OCI-LY3 (cell line): ENCODE data around the gene TSPAN7.

Experiments
- H2AFZ ChIP-seq: fragments of 200-600, 300-600 bp; shearing (Covaris generic); 2 replicates; pipeline ENCODE4 v1.6.0; 2014; ENCODE audit warnings: antibody characterized with exemption, low read depth, low read length
- H3K27ac ChIP-seq: fragments of 200-600, 300-600 bp; sonication (generic); 2 replicates; pipeline ENCODE4 v1.5.1; 2014; ENCODE audit warnings: mild to moderate bottlenecking, low read length, moderate library complexity, mixed read lengths
- H3K27me3 ChIP-seq: fragments of 200-600, 300-600 bp; sonication (generic); 2 replicates; pipeline ENCODE4 v1.6.1; 2014; ENCODE audit warnings: low read depth, low read length, mixed read lengths
- H3K36me3 ChIP-seq: fragments of 200-600, 300-600 bp; sonication (generic); replicated peaks from 2 replicates; pipeline ENCODE3; 2014; ENCODE audit warnings: low read depth, low read length, mixed read lengths
- H3K4me1 ChIP-seq: fragments of 300-600, 200-600 bp; sonication (generic); 2 replicates; pipeline ENCODE4 v1.6.1; 2014; ENCODE audit warnings: low read length, mixed read lengths
- H3K4me2 ChIP-seq: fragments of 200-600, 300-600 bp; sonication (generic); 2 replicates; pipeline ENCODE4 v1.6.1; 2014; ENCODE audit warnings: low read length, mixed read lengths
- H3K4me3 ChIP-seq: fragments of 300-600, 200-600 bp; sonication (generic); 2 replicates; pipeline ENCODE4 v1.5.1; 2014; ENCODE audit warnings: antibody characterized with exemption, mild to moderate bottlenecking, low read length, moderate library complexity
- H3K79me2 ChIP-seq: fragments of 300-600, 200-600 bp; shearing (Covaris generic); 2 replicates; pipeline ENCODE4 v1.6.1; 2014; ENCODE audit warnings: mild to moderate bottlenecking, low read length, mixed read lengths
- H3K9ac ChIP-seq: fragments of 300-600, 200-600 bp; shearing (Covaris generic); 2 replicates; pipeline ENCODE4 v1.6.0; 2014; ENCODE audit warnings: mild to moderate bottlenecking, low read length, moderate library complexity
- H3K9me3 ChIP-seq: fragments of 200-600, 300-600 bp; shearing (Covaris generic); 2 replicates; pipeline ENCODE4 v1.6.1; 2014; ENCODE audit warnings: low read length, mixed read lengths; ENCODE audit not compliant: insufficient read depth
- H4K20me1 ChIP-seq: fragments of 200-600, 300-600 bp; sonication (generic); 2 replicates; pipeline ENCODE4 v1.6.1; 2016; ENCODE audit warnings: low read length, mixed read lengths; ENCODE audit not compliant: insufficient read depth
- EZH2phosphoT487 ChIP-seq: fragments of 200-600 bp; shearing (Covaris generic); IDR thresholded peaks from 2 replicates; pipeline ENCODE4 v1.6.1; 2018; ENCODE audit warnings: antibody characterized with exemption, mixed run types, low read depth
- TF ChIP-seq, protein P1 (sequence below): fragments of 200-600, 300-600 bp; sonication (generic); IDR thresholded peaks from 2 replicates; pipeline ENCODE4 v1.5.1; 2014; ENCODE audit warnings: antibody characterized with exemption, low read length, low read depth

Gene TSPAN7

DNA sequence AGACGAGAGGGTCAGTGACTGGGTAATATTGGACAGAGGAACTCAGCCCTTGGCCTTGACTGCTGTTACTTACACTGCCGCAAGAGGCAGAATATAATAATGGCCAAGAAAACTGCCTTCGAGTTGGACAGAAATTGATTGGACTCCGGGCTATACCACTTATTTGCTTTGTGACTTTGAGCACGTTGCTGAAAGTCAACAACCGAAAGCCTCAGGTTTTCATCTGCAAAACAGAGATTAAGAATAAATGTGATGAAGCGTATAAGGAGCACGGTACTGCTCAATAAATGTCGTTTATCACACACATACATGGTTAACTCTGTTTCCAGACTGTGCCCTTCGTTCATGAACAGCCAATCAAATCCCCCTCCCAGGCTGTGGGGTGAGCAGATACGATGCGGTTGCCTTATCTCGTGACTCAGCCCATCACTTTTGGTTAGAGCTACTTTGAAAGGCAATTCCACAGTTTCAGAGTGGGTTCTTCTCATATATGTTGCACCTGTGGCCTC is 91.6 kb downstream of the TSPAN7 start:
- H4K20me1 ChIP-seq = no peaks in the 10 kb centered on the region

DNA sequence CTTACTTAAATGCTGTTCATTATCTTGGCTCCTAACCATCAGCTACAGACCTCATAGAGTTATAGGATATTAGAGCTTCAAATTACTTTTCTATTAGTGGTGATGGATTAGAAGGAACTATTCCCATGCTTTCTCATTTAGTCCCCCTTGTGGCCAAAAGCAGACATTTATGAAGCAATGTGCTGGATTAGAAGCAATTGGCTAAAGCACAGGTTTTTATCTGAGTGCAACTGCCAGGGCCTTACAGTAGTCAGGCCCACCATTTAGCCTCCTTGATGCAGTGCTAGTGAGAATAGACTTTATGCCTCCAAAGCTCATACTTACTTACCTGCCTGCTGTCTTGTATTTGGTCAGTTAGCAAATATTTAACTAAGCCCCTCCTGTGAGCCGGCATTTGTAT is 93.0 kb downstream of the TSPAN7 start:
- no peaks in the 10 kb centered on the region for H4K20me1 ChIP-seq
- no peaks in the 10 kb centered on the region for H3K79me2 ChIP-seq
- H3K27ac ChIP-seq = no peak overlapping the region
- H3K9me3 ChIP-seq = no peaks in the 10 kb centered on the region
- no peaks in the 10 kb centered on the region for H3K27me3 ChIP-seq
- no peaks in the 10 kb centered on the region for H3K36me3 ChIP-seq
- H3K4me3 ChIP-seq = no peak overlapping the region
- no peak overlapping the region for H2AFZ ChIP-seq
- no peak for TF ChIP-seq EZH2phosphoT487
- TF ChIP-seq, protein P1, sequence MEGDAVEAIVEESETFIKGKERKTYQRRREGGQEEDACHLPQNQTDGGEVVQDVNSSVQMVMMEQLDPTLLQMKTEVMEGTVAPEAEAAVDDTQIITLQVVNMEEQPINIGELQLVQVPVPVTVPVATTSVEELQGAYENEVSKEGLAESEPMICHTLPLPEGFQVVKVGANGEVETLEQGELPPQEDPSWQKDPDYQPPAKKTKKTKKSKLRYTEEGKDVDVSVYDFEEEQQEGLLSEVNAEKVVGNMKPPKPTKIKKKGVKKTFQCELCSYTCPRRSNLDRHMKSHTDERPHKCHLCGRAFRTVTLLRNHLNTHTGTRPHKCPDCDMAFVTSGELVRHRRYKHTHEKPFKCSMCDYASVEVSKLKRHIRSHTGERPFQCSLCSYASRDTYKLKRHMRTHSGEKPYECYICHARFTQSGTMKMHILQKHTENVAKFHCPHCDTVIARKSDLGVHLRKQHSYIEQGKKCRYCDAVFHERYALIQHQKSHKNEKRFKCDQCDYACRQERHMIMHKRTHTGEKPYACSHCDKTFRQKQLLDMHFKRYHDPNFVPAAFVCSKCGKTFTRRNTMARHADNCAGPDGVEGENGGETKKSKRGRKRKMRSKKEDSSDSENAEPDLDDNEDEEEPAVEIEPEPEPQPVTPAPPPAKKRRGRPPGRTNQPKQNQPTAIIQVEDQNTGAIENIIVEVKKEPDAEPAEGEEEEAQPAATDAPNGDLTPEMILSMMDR = peak; percentile 50
- H3K9ac ChIP-seq = no peak overlapping the region
- peaks cover 11% of the 10 kb centered on the region for H3K4me1 ChIP-seq
- no peak overlapping the region for H3K4me2 ChIP-seq

More for the DNA sequence above, 91.6 kb downstream of the TSPAN7 start:
- H3K4me2 ChIP-seq = no peak overlapping the region
- no peak overlapping the region for H3K4me3 ChIP-seq
- H2AFZ ChIP-seq = no peak overlapping the region
- no peaks in the 10 kb centered on the region for H3K9me3 ChIP-seq
- no peaks in the 10 kb centered on the region for H3K79me2 ChIP-seq
- no peaks in the 10 kb centered on the region for H3K36me3 ChIP-seq
- no peaks in the 10 kb centered on the region for H3K27me3 ChIP-seq
- no peak overlapping the region for H3K9ac ChIP-seq
- peaks cover 11% of the 10 kb centered on the region for H3K4me1 ChIP-seq
- no peak overlapping the region for H3K27ac ChIP-seq
- TF ChIP-seq EZH2phosphoT487 = no peak
- TF ChIP-seq, protein P1 = no peak

DNA sequence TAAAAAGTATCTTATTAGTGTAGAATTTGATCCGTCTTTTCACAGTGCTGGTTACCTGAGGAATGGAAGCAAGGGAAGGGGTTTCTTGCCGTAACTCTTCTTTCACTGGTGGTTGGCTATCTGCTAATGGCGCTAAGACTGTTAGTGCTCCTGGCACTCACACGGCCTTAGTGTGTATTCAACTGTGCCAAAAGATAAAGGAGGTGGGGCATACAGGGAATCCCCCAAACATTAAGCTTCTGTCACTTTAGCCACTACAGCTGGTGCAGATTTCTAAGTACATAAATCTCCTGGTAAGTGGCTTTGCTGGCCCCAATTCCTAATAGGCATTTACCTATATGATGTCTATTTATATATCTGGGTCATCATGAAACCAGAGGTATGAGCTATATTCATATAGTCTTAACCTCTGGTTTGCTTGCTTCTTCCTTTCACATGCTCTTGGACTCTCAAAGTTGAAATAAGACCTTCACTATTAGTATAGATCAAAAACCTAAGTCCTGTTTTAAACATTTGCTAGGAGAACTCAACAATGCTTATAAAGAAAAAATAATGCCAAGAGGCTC is 95.1 kb downstream of the TSPAN7 start:
- Histone ChIP-seq H3K9me3 (no peaks in the 10 kb centered on the region), H3K4me1 (peaks cover 10% of the 10 kb centered on the region), H3K79me2 (no peaks in the 10 kb centered on the region), H3K4me2 (no peak overlapping the region), H4K20me1 (no peaks in the 10 kb centered on the region), H3K36me3 (no peaks in the 10 kb centered on the region), H3K27me3 (no peaks in the 10 kb centered on the region), H3K9ac (no peak overlapping the region), H3K27ac (no peak overlapping the region), H2AFZ (no peak overlapping the region), H3K4me3 (no peak overlapping the region)
- TF ChIP-seq, protein P1 = no peak
- TF ChIP-seq EZH2phosphoT487 = no peak

DNA sequence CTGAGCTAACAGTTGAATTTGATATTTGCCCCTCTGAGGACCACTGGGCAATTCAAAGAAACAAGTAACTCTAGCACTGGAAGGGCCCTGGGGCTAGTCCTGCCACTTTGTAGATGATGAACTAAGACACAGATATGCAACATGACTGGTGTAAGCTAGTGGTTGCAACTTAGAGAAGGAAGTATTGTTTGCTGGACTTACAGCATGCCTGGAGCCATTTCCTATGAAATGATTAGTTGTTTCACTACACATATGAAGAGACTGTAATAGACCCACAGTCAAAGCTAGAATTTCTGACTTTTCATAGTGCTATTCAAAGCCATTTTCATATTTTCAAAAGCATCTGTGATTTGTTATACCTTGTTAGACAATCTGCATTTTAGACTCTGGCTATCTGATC is 96.2 kb downstream of the TSPAN7 start:
- H3K9ac ChIP-seq = no peak overlapping the region
- H3K4me2 ChIP-seq = no peak overlapping the region
- H3K4me3 ChIP-seq = no peak overlapping the region
- H3K79me2 ChIP-seq = no peaks in the 10 kb centered on the region
- H3K4me1 ChIP-seq = 0 out of 2 replicates have a peak, but pooled peaks cover 2% of the 10 kb centered on the region
- no peak overlapping the region for H2AFZ ChIP-seq
- no peaks in the 10 kb centered on the region for H3K9me3 ChIP-seq
- H4K20me1 ChIP-seq = no peaks in the 10 kb centered on the region
- TF ChIP-seq EZH2phosphoT487 = no peak
- TF ChIP-seq, protein P1 = no peak
- H3K36me3 ChIP-seq = no peaks in the 10 kb centered on the region
- H3K27ac ChIP-seq = no peak overlapping the region
- H3K27me3 ChIP-seq = no peaks in the 10 kb centered on the region
